HG02610 (cell line): ENCODE measurements around the gene SUGCT.

Experiments used
- ATAC-seq: cut with Tn5 transposase; IDR thresholded peaks from one replicate; pipeline ENCODE4 v1.9.1; 2021; ENCODE audit warnings: mild to moderate bottlenecking, moderate library complexity; ENCODE audit not compliant: unreplicated experiment

The SUGCT gene

GRCh38 chr7:40457776-40458480 lies 323.1 kb downstream of the SUGCT start:
- no peak for ATAC-seq

- ATAC-seq = no peak
Measured at GRCh38 chr7:40463446-40463845, 328.6 kb downstream of the SUGCT start.

GRCh38 chr7:40468891-40469864 lies 334.4 kb downstream of the SUGCT start:
- ATAC-seq = no peak

- no peak for ATAC-seq
Measured at GRCh38 chr7:40470091-40470592, 335.3 kb downstream of the SUGCT start.

GRCh38 chr7:40470817-40471216 lies 336.0 kb downstream of the SUGCT start:
- no peak for ATAC-seq

- ATAC-seq = no peak
Measured at GRCh38 chr7:40471891-40472290, 337.1 kb downstream of the SUGCT start.

GRCh38 chr7:40474790-40475680 lies 340.2 kb downstream of the SUGCT start:
- ATAC-seq = peak; percentile 99

- ATAC-seq = no peak
Measured at GRCh38 chr7:40475681-40475982, 340.8 kb downstream of the SUGCT start.

GRCh38 chr7:40477094-40477493 lies 342.3 kb downstream of the SUGCT start:
- no peak for ATAC-seq

GRCh38 chr7:40482845-40483244 lies 348.0 kb downstream of the SUGCT start:
- ATAC-seq = no peak

- ATAC-seq = no peak
Measured at GRCh38 chr7:40483630-40484029, 348.8 kb downstream of the SUGCT start.

GRCh38 chr7:40489844-40490602 lies 355.2 kb downstream of the SUGCT start:
- ATAC-seq = no peak

- ATAC-seq = no peak
Measured at GRCh38 chr7:40490603-40490924, 355.8 kb downstream of the SUGCT start.

GRCh38 chr7:40492946-40493345 lies 358.1 kb downstream of the SUGCT start:
- ATAC-seq = no peak

- ATAC-seq = no peak
Measured at GRCh38 chr7:40493609-40494051, 358.8 kb downstream of the SUGCT start.

GRCh38 chr7:40498924-40499510 lies 364.2 kb downstream of the SUGCT start:
- no peak for ATAC-seq

- ATAC-seq = no peak
Measured at GRCh38 chr7:40499718-40500117, 364.9 kb downstream of the SUGCT start.

GRCh38 chr7:40500219-40500618 lies 365.4 kb downstream of the SUGCT start:
- ATAC-seq = no peak

- ATAC-seq = no peak
Measured at GRCh38 chr7:40502359-40502758, 367.6 kb downstream of the SUGCT start.

- ATAC-seq = no peak
Measured at GRCh38 chr7:40506158-40506557, 371.4 kb downstream of the SUGCT start.
